MCF 10A (cell line): ENCODE data around the gene CNNM3. TPM values are rescaled to one million over a fixed set of nuclear protein-coding genes. Genes with fewer than 3 reads are reported as not detected.

ENCODE experiments used
- BruUV-seq: library from RNA; stranded (reverse); fragments of 400-500 nt; replicated peaks from 2 replicates; lab custom pipeline; 2021; lab: Mats Ljungman, UMichigan
- CTCF ChIA-PET: fragments of 300-600 bp; sonication (Branson Sonifier 250); formaldehyde crosslinking; extraction: SDS; loops from one replicate; lab custom pipeline; 2021; ENCODE audit warnings: antibody characterized with exemption, inconsistent platforms; lab: Yijun Ruan, JAX
- POLR2A ChIA-PET: fragments of 300-600, 350-650 bp; sonication (Branson Sonifier 250); formaldehyde crosslinking; extraction: SDS; loops from one replicate; lab custom pipeline; 2020; ENCODE audit warnings: antibody characterized with exemption, inconsistent platforms; lab: Yijun Ruan, JAX
- DNase-seq: peaks from one replicate; pipeline ENCODE4 v3.0.0-alpha.2; 2018; ENCODE audit not compliant: unreplicated experiment
- H3K27ac Mint-ChIP-seq: one replicate; pipeline ENCODE4 v1.8.0; 2022; ENCODE audit warnings: mild to moderate bottlenecking, low read depth, mixed read lengths; ENCODE audit not compliant: unreplicated experiment
- H3K27me3 Mint-ChIP-seq: one replicate; pipeline ENCODE4 v1.8.0; 2022; ENCODE audit warnings: mixed read lengths; ENCODE audit not compliant: insufficient read depth, unreplicated experiment
- H3K36me3 Mint-ChIP-seq: one replicate; pipeline ENCODE4 v1.8.0; 2022; ENCODE audit warnings: mild to moderate bottlenecking, moderate library complexity, mixed read lengths; ENCODE audit not compliant: insufficient read depth, unreplicated experiment
- H3K4me1 Mint-ChIP-seq: one replicate; pipeline ENCODE4 v1.8.0; 2022; ENCODE audit warnings: mixed read lengths; ENCODE audit not compliant: insufficient read depth, unreplicated experiment
- H3K4me3 Mint-ChIP-seq: one replicate; pipeline ENCODE4 v1.8.0; 2022; ENCODE audit warnings: mild to moderate bottlenecking, moderate library complexity, mixed read lengths; ENCODE audit not compliant: unreplicated experiment
- H3K9me3 Mint-ChIP-seq: one replicate; pipeline ENCODE4 v1.8.0; 2022; ENCODE audit warnings: mixed read lengths; ENCODE audit not compliant: unreplicated experiment
- intact Hi-C: fragments of 100-400 bp; cut with micrococcal nuclease; formaldehyde crosslinking; loops from 2 replicates; pipeline ENCODE4 v1.14.1; 2022
- total RNA-seq: library from RNA; stranded (reverse); gene quantifications from 2 replicates; pipeline ENCODE4 v1.2.3, GENCODE V29; 2022
- TF ChIP-seq, protein P1 (sequence below): fragments of 200-600 bp; IDR thresholded peaks from one replicate; pipeline ENCODE4 v1.8.0; 2022; ENCODE audit warnings: antibody characterized with exemption, mild to moderate bottlenecking; ENCODE audit not compliant: unreplicated experiment

Gene CNNM3
- total RNA-seq, 1 experiment from 2014 or later, result 9.1 TPM

DNA sequence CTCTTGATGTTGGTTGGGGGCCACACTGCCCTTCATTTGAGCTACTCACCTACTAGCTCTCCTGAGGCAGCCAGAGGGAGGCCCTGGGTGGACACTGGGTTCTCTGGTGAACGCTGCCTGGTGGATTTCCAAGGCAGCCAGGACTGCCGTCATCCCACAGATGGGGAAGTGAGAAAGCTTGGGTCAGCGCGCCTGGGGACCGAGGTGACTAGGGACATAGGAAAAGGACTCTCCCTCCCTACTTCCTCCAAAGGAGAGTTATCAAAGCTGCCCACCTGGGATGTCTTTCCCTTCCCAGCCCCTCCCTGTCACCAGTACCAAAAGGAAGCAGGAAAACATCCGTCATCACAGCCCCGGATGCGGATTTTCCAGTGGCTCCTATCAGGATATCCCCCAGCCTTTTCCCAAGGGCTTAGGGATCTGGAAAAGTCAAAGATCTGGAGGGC lies 57.6 kb downstream of the CNNM3 start:
- H3K27me3 Mint-ChIP-seq, result no peaks in the 10 kb centered on the region
- TF ChIP-seq, protein P1, sequence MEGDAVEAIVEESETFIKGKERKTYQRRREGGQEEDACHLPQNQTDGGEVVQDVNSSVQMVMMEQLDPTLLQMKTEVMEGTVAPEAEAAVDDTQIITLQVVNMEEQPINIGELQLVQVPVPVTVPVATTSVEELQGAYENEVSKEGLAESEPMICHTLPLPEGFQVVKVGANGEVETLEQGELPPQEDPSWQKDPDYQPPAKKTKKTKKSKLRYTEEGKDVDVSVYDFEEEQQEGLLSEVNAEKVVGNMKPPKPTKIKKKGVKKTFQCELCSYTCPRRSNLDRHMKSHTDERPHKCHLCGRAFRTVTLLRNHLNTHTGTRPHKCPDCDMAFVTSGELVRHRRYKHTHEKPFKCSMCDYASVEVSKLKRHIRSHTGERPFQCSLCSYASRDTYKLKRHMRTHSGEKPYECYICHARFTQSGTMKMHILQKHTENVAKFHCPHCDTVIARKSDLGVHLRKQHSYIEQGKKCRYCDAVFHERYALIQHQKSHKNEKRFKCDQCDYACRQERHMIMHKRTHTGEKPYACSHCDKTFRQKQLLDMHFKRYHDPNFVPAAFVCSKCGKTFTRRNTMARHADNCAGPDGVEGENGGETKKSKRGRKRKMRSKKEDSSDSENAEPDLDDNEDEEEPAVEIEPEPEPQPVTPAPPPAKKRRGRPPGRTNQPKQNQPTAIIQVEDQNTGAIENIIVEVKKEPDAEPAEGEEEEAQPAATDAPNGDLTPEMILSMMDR, result no peak
- BruUV-seq, result no TSS peak
- ChIA-PET CTCF (interaction anchor here (0.5 to 2.3 kb wide), 3 partner anchors 16 to 256 kb away, joined by 3 to 10 read pairs (median 3); partner anchors contain the start of gene ANKRD39), POLR2A (no interaction called here)
- intact Hi-C loops, result no loop called here
- H3K4me1 Mint-ChIP-seq, result no peaks in the 10 kb centered on the region
- no peak overlapping the region for H3K4me3 Mint-ChIP-seq
- H3K36me3 Mint-ChIP-seq, result no peaks in the 10 kb centered on the region
- H3K9me3 Mint-ChIP-seq, result no peaks in the 10 kb centered on the region
- DNase-seq, result no peak
- no peak overlapping the region for H3K27ac Mint-ChIP-seq

DNA sequence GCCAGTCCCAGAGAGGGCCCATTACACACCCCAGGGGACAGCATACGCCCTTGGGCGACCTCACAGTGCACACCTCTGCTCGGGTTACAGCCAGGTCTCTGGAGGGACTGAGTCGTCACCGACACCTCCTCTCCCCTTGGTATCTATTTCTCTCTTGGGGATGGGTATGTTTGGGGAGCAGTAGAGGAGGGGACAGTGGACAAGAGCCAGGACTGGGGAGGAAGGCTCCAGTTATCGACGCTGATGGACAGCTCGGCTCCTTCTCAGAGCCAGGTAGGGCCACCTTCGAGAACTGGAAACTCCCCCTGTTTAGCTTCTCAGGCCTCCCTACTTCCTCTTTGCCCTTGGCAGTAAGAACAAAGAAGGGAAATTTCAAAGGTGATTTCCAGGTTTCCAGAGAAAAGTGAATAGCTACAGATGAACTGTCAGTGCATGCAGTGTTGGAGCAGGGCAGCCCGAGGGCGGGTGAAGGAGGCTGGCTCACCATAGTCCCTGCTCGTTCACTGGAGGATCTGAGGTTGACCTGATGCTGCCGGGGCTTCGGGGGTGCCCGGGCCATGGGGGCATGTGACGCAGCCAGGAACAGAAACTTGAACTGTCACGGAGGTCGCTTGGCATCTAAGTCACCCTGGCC lies 58.2 kb downstream of the CNNM3 start:
- no peak overlapping the region for H3K27ac Mint-ChIP-seq
- H3K36me3 Mint-ChIP-seq, result no peaks in the 10 kb centered on the region
- no peaks in the 10 kb centered on the region for H3K9me3 Mint-ChIP-seq
- POLR2A ChIA-PET, result interaction anchor here (2.1 kb wide), 1 partner anchor 17 kb away, joined by 5 read pairs; the partner anchor contains the start of gene ANKRD39
- H3K4me1 Mint-ChIP-seq, result no peaks in the 10 kb centered on the region
- CTCF ChIA-PET, result interaction anchor here (1.3 to 2.3 kb wide), 2 partner anchors 16 kb away, joined by 4 to 10 read pairs; partner anchors contain the start of gene ANKRD39
- intact Hi-C loops, result no loop called here
- TF ChIP-seq, protein P1, result no peak
- DNase-seq, result no peak
- no peaks in the 10 kb centered on the region for H3K27me3 Mint-ChIP-seq
- no TSS peak for BruUV-seq
- H3K4me3 Mint-ChIP-seq, result no peak overlapping the region

DNA sequence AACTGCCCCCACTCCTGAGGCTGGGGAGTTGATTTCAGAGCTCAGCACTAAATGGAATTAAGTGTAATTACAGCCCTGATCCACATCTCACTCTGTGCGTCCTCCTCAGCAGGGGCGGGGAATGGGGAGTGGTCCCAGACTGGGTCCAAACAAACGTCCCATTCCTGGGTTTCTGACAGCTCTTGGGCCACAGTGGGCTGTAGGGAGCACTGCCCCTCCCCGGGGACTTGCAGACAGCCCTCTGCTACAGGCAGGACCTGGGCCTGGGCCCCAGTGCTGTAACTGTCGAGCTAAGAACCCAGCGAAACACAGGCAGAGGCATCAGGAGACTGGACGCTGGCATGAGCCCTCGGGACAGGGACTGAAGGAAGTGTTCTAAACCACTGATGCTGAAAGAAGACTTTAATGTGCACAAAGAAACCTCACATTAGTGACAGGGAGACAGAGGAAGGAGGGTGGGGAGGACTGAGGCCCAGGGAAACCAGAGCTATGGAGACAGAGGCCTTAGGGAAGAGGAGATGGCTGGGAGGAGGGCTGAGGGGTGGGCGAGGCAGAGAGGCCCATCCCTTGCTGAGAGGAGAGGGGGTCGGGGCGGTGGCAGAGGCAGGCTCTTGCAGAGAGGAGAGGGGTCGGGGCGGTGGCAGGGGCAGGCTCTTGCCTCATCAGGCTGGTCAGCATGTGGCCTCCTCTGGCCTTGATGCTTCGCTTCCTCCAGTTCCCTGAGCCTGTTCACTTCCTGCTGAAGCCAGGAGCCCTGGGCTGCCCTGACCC lies 59.6 kb downstream of the CNNM3 start:
- DNase-seq, result no peak
- intact Hi-C loops, result no loop called here
- no peaks in the 10 kb centered on the region for H3K4me1 Mint-ChIP-seq
- no peaks in the 10 kb centered on the region for H3K27me3 Mint-ChIP-seq
- no peaks in the 10 kb centered on the region for H3K36me3 Mint-ChIP-seq
- ChIA-PET POLR2A (interaction anchor here (2.1 kb wide), 1 partner anchor 18 kb away, joined by 5 read pairs; the partner anchor contains the start of gene ANKRD39), CTCF (interaction anchor here (0.9 to 1.3 kb wide), 3 partner anchors 9 to 76 kb away, joined by 3 to 6 read pairs (median 4); partner anchors contain the start of gene ANKRD39)
- H3K9me3 Mint-ChIP-seq, result no peaks in the 10 kb centered on the region
- TF ChIP-seq, protein P1, result no peak
- no peak overlapping the region for H3K27ac Mint-ChIP-seq
- no TSS peak for BruUV-seq
- H3K4me3 Mint-ChIP-seq, result no peak overlapping the region
